K562 (cell line): Measurements from ENCODE around the gene PGAP3. TPM values are rescaled to one million over a fixed set of nuclear protein-coding genes. Genes with fewer than 3 reads are reported as not detected.
A peak's percentile ranks its signal among the peaks of the same experiment; 100 is the strongest.

Experiments used
- ATAC-seq: fragments of 200-7000 bp; cut with Tn5 transposase; 3 replicates; pipeline ENCODE4 v1.9.1; 2020; ENCODE audit warnings: moderate library complexity
- BruUV-seq: library from RNA; stranded (reverse); fragments of 400-500 nt; replicated peaks from 2 replicates; lab custom pipeline; 2021; lab: Mats Ljungman, UMichigan
- CTCF ChIA-PET: fragments of 300-600 bp; formaldehyde crosslinking; extraction: SDS; loops from one replicate; lab custom pipeline; 2021; ENCODE audit warnings: low intra/inter-chr PET ratio; lab: Yijun Ruan, JAX
- POLR2A ChIA-PET: fragments of 300-600, 350-650 bp; sonication (Branson Sonifier 250); formaldehyde crosslinking; extraction: SDS; loops from one replicate; lab custom pipeline; 2021; ENCODE audit warnings: antibody characterized with exemption, inconsistent platforms; lab: Yijun Ruan, JAX
- DNase-seq, 4 experiments: peaks; one replicate each; pipeline versions ENCODE4 v3.0.0 to v3.0.0-alpha.2; 2011 to 2018; ENCODE audit warnings: low spot score in 3 of 4, mixed read lengths in 3 of 4; ENCODE audit errors: extremely low read depth in 1 of 4
- FAIRE-seq: peaks from 2 replicates; lab custom pipeline; 2011; peaks lifted over from hg19 to GRCh38; lab: Jason Lieb, UNC
- H2AFZ ChIP-seq: 2 replicates; pipeline ENCODE4 v1.6.0; 2011; ENCODE audit warnings: low read depth, low read length, control low read depth, inconsistent platforms
- H3K27ac ChIP-seq: fragments of 200-600 bp; 3 replicates; pipeline ENCODE4 v1.8.0; 2011; ENCODE audit warnings: low read depth, mild to moderate bottlenecking, control low read depth, inconsistent platforms, low read length, moderate library complexity, mixed read lengths; ENCODE audit errors: extremely low read depth
- H3K27me3 ChIP-seq, 2 experiments: fragments of 300-600 bp in 1 of 2; 2 replicates in 1 of 2; 3 replicates in 1 of 2; pipeline versions ENCODE4 v1.6.0 to v1.8.0; 2011; ENCODE audit warnings: inconsistent platforms in 2 of 2, low read length in 2 of 2, mild to moderate bottlenecking in 1 of 2, mixed read lengths in 1 of 2, moderate library complexity in 1 of 2; ENCODE audit not compliant: control insufficient read depth in 2 of 2, insufficient read depth in 2 of 2
- H3K36me3 ChIP-seq: fragments of 300-600 bp; 3 replicates; pipeline ENCODE4 v1.8.0; 2011; ENCODE audit warnings: mild to moderate bottlenecking, low read length, inconsistent platforms; ENCODE audit not compliant: control insufficient read depth, insufficient read depth
- H3K4me1 ChIP-seq, 2 experiments: fragments of 200-600 bp in 1 of 2; replicated peaks in 1 of 2; 2 replicates in 1 of 2; 3 replicates in 1 of 2; pipeline versions ENCODE4 v1.5.1 to v1.8.0; 2011; ENCODE audit warnings: inconsistent platforms in 2 of 2, low read length in 2 of 2, mild to moderate bottlenecking in 1 of 2, mixed read lengths in 1 of 2, moderate library complexity in 1 of 2; ENCODE audit not compliant: control insufficient read depth in 2 of 2, insufficient read depth in 2 of 2
- H3K4me2 ChIP-seq: 2 replicates; pipeline ENCODE4 v1.6.1; 2011; ENCODE audit warnings: low read length, control low read depth, inconsistent platforms, mixed read lengths; ENCODE audit not compliant: insufficient read depth
- H3K4me3 ChIP-seq: fragments of 200-600 bp; sonication (generic), shearing (Covaris generic); 2 replicates; pipeline ENCODE4 v1.5.1; 2016; ENCODE audit warnings: control low read depth, inconsistent platforms
- H3K79me2 ChIP-seq: fragments of 200-600 bp; 3 replicates; pipeline ENCODE4 v1.8.0; 2011; ENCODE audit warnings: low read length, inconsistent platforms; ENCODE audit not compliant: control insufficient read depth, insufficient read depth
- H3K9ac ChIP-seq, 2 experiments: 2 replicates each; pipeline versions ENCODE4 v1.6.0 to v1.6.1; 2011; ENCODE audit warnings: low read depth in 2 of 2, low read length in 2 of 2, control low read depth in 1 of 2, inconsistent platforms in 1 of 2, mild to moderate bottlenecking in 1 of 2, mixed read lengths in 1 of 2; ENCODE audit not compliant: insufficient read depth in 1 of 2
- H3K9me1 ChIP-seq: one replicate; pipeline ENCODE4 v1.6.0; 2011; ENCODE audit warnings: inconsistent platforms, mild to moderate bottlenecking, low read length, moderate library complexity; ENCODE audit not compliant: control insufficient read depth, insufficient read depth
- H3K9me3 ChIP-seq: replicated peaks from 2 replicates; pipeline ENCODE4 v1.5.1; 2011; ENCODE audit warnings: low read depth, low read length, inconsistent platforms; ENCODE audit not compliant: control insufficient read depth, insufficient read depth
- H4K20me1 ChIP-seq: replicated peaks from 2 replicates; pipeline ENCODE4 v1.6.1; 2011; ENCODE audit warnings: low read length, inconsistent platforms, mixed read lengths; ENCODE audit not compliant: control insufficient read depth, insufficient read depth
- KLF1 ChIP-seq: fragments of 450-650 bp; IDR thresholded peaks from 2 replicates; pipeline ENCODE4 v1.6.1; 2016; ENCODE audit warnings: missing genetic modification characterization, missing compliant biosample characterization
- NONO ChIP-seq, 2 experiments: fragments of 200-400 bp in 1 of 2; fragments of 450-650 bp in 1 of 2; formaldehyde crosslinking in 1 of 2; IDR thresholded peaks; 2 replicates each; pipeline ENCODE4 v1.6.1; 2017; ENCODE audit warnings: low read depth in 2 of 2, mild to moderate bottlenecking in 2 of 2, moderate library complexity in 2 of 2, low read length in 1 of 2
- PCBP1 ChIP-seq: fragments of 200-400 bp; formaldehyde crosslinking; IDR thresholded peaks from 2 replicates; pipeline ENCODE4 v1.6.1; 2018; ENCODE audit warnings: mild to moderate bottlenecking, low read depth, low read length; ENCODE audit not compliant: poor library complexity, severe bottlenecking
- YBX1 ChIP-seq: fragments of 450-650 bp; IDR thresholded peaks from 2 replicates; pipeline ENCODE4 v1.7.1; 2016; ENCODE audit warnings: mild to moderate bottlenecking
- ZNF124 ChIP-seq: sonication (generic); formaldehyde crosslinking; IDR thresholded peaks from 2 replicates; pipeline ENCODE4 v1.8.1; 2022; ENCODE audit warnings: missing genetic modification reagents
- ZZZ3 ChIP-seq: fragments of 450-650 bp; IDR thresholded peaks from 2 replicates; pipeline ENCODE4 v1.6.1; 2016; ENCODE audit warnings: antibody characterized with exemption, mild to moderate bottlenecking, moderate library complexity
- WGBS: fragments of 100-300 bp; shearing (Covaris generic); methylation state at CpG from one replicate; pipeline ENCODE4 v1.1.6; 2016; ENCODE audit warnings: low coverage, mixed read lengths; ENCODE audit not compliant: insufficient coverage; ENCODE audit errors: missing lambda C conversion rate; 5-methylcytosine and 5-hydroxymethylcytosine counted together
- in situ Hi-C: fragments of 300-500 bp; cut with MboI; formaldehyde crosslinking; loops from 4 replicates; pipeline ENCODE4 v1.15.0; 2018; ENCODE audit warnings: inconsistent platforms, mixed read lengths
- intact Hi-C: fragments of 100-400 bp; cut with micrococcal nuclease; formaldehyde crosslinking; loops from 2 replicates; pipeline ENCODE4 v1.14.2; 2022
- polyA plus RNA-seq, 8 experiments: library from polyadenylated mRNA; depleted of rRNA in 4 of 8; stranded (reverse) in 5 of 8; unstranded in 3 of 8; fragments of >200 nt; fragmentation: Nextera tagmentation in 2 of 8; fragmentation: Illumina TruSeq in 1 of 8; extraction: Ambion mirVana in 2 of 8; extraction: Trizol in 1 of 8; gene quantifications; 2 replicates each; pipeline versions ENCODE4 v1.2.1 to v1.2.3, GENCODE V29; 2011 to 2014; ENCODE audit warnings: inconsistent platforms in 1 of 8, missing spikeins in 1 of 8
- total RNA-seq, 7 experiments: library from RNA; depleted of rRNA in 6 of 7; stranded (reverse); fragments of >200 nt in 6 of 7; fragmentation: Illumina TruSeq in 2 of 7; extraction: Trizol in 2 of 7; gene quantifications; 2 replicates each; pipeline versions ENCODE4 v1.2.1 to v1.2.3, GENCODE V29; 2011 to 2021; ENCODE audit warnings: low replicate concordance in 1 of 7

Gene PGAP3
- total and polyA plus RNA-seq, 9 of the 15 experiments (the other 6 are each of a cell fraction or from before 2014, with no cell fraction given): 0.38 to 9.4 (median 4.5) TPM

GRCh38 chr17:39658760-39659159, 29.1 kb downstream of the PGAP3 start:
- peaks cover 4 to 49% of the 10 kb centered on the region in 2 experiments for H3K4me1 ChIP-seq
- no peaks in the 10 kb centered on the region for H3K9me3 ChIP-seq
- no peak for ATAC-seq
- in situ Hi-C loops (no loop called here), intact Hi-C loops (no loop called here)
- no peak for FAIRE-seq
- peaks cover 11% of the 10 kb centered on the region for H3K79me2 ChIP-seq
- no TSS peak for BruUV-seq
- 75% methylated on average over 3 of the region's 3 CpGs for WGBS
- H3K9me1 ChIP-seq: no peaks in the 10 kb centered on the region
- no peaks in the 10 kb centered on the region for H3K27me3 ChIP-seq
- no peak overlapping the region for H2AFZ ChIP-seq
- no peak for TF ChIP-seq NONO (IDR thresholded peaks at IDR 0.05; ENCODE audit: low read depth in 2 of 2, low read length in 1 of 2)
- TF ChIP-seq ZNF124: no peak
- no peak overlapping the region for H3K4me3 ChIP-seq
- ChIA-PET POLR2A (no interaction called here), CTCF (no interaction called here)
- no peak overlapping the region for H3K4me2 ChIP-seq
- H4K20me1 ChIP-seq: no peaks in the 10 kb centered on the region
- peak overlapping the region in 1 of 2 experiments; percentile 64; a peak in 1 of 4 replicates for H3K9ac ChIP-seq
- H3K27ac ChIP-seq: no peak overlapping the region
- DNase-seq: no peak
- H3K36me3 ChIP-seq: peaks cover 85% of the 10 kb centered on the region

- no peaks in the 10 kb centered on the region for H3K9me1 ChIP-seq
- no TSS peak for BruUV-seq
- no peak overlapping the region for H3K4me2 ChIP-seq
- no peak overlapping the region for H3K27ac ChIP-seq
- ATAC-seq (no peak), FAIRE-seq (no peak), DNase-seq (no peak)
- no peak for TF ChIP-seq YBX1
- no peak for TF ChIP-seq NONO (IDR thresholded peaks at IDR 0.05; ENCODE audit: low read depth in 2 of 2, low read length in 1 of 2)
- no peak for TF ChIP-seq PCBP1
- no peak for TF ChIP-seq KLF1 (tag)
- TF ChIP-seq ZZZ3: no peak
- WGBS: 85% methylated on average over 10 of the region's 11 CpGs
- H3K9me3 ChIP-seq: no peaks in the 10 kb centered on the region
- no peaks in the 10 kb centered on the region for H3K27me3 ChIP-seq
- peaks cover 15% of the 10 kb centered on the region for H3K79me2 ChIP-seq
- in situ Hi-C loops (no loop called here), intact Hi-C loops (no loop called here)
- POLR2A ChIA-PET: no interaction called here
- H3K4me1 ChIP-seq: peaks cover 8 to 50% of the 10 kb centered on the region in 2 experiments
- peaks cover 88% of the 10 kb centered on the region for H3K36me3 ChIP-seq
- peak overlapping the region in 1 of 2 experiments; percentile 64; a peak in 1 of 4 replicates for H3K9ac ChIP-seq
- H3K4me3 ChIP-seq: no peak overlapping the region
- CTCF ChIA-PET: no interaction called here
- H2AFZ ChIP-seq: no peak overlapping the region
- no peaks in the 10 kb centered on the region for H4K20me1 ChIP-seq
Measured at GRCh38 chr17:39658346-39658745, 29.5 kb downstream of the PGAP3 start.
